HUES6 (cell line): Measurements from ENCODE around the gene ARHGAP22.
"Not testable (repeated sequence)": the region's sequence is repeated elsewhere in the genome, so short reads cannot be mapped to it uniquely, and the experiment has no call there.

ENCODE experiments used
- H3K27ac ChIP-seq: 2 replicates; pipeline ENCODE4 v1.7.0; 2013; ENCODE audit warnings: low read depth, mild to moderate bottlenecking, low read length, inconsistent platforms
- H3K27me3 ChIP-seq: 2 replicates; pipeline ENCODE4 v1.6.1; 2013; ENCODE audit warnings: low read length; ENCODE audit not compliant: control insufficient read depth, insufficient read depth
- H3K36me3 ChIP-seq: 2 replicates; pipeline ENCODE4 v1.6.1; 2013; ENCODE audit warnings: low read length; ENCODE audit not compliant: control insufficient read depth, insufficient read depth
- H3K4me1 ChIP-seq: 2 replicates; pipeline ENCODE4 v1.6.1; 2013; ENCODE audit warnings: low read length; ENCODE audit not compliant: control insufficient read depth, insufficient read depth
- H3K4me3 ChIP-seq: 2 replicates; pipeline ENCODE4 v1.5.1; 2013; ENCODE audit warnings: low read depth, low read length
- H3K9ac ChIP-seq: one replicate; pipeline ENCODE4 v1.6.1; 2013; ENCODE audit warnings: mild to moderate bottlenecking, low read length
- H3K9me3 ChIP-seq: 2 replicates; pipeline ENCODE4 v1.6.1; 2013; ENCODE audit warnings: low read depth, low read length; ENCODE audit not compliant: control insufficient read depth, insufficient read depth

The ARHGAP22 gene

DNA sequence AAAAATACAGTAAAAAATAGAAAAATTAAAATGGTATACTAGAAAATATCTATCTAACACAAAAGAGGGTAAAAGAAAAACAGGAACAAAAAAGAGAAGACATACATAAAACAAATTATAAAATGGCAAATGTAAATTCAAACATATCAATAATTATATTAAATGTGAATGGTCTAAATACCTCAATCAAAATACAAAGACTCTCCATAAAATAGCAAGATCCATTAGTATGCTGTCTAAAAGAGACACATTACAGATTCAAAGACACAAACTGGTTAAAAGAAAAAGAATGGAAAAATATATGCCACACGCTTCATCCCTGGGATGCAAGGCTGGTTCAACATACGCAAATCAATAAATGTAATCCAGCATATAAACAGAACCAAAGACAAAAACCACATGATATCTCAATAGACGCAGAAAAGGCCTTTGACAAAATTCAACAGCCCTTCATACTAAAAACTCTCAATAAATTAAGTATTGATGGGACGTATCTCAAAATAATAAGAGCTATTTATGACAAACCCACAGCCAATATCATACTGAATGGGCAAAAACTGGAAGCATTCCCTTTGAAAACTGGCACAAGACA, 36.3 kb upstream of the ARHGAP22 start:
- H3K27me3 ChIP-seq, result not testable (repeated sequence)

DNA sequence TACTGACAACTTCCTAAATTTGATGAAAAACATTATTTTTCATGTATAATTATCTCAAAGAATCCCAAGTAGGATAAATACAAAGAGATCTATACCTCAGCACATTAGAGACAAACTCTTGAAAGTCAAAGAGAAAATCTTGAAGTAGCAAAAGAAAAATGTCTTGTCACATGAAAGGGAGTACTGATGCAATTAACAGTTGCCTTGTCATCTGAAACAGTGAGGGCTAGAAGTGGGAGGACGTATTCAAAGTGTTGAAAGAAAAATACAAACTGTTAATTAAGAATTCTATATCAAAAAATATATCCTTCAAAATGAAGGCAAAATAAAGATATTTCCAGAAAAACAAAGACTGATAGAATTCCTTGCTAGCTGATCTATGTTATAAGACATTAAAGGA, 35.5 kb upstream of the ARHGAP22 start:
- no peak overlapping the region for H3K9ac ChIP-seq
- H3K27me3 ChIP-seq, result no peaks in the 10 kb centered on the region; the same call in 1 of the 2 replicates

More for the DNA sequence above, 36.3 kb upstream of the ARHGAP22 start:
- not testable (repeated sequence) for H3K36me3 ChIP-seq, H3K27ac ChIP-seq, H3K9ac ChIP-seq, H3K9me3 ChIP-seq, H3K4me3 ChIP-seq, H3K4me1 ChIP-seq

DNA sequence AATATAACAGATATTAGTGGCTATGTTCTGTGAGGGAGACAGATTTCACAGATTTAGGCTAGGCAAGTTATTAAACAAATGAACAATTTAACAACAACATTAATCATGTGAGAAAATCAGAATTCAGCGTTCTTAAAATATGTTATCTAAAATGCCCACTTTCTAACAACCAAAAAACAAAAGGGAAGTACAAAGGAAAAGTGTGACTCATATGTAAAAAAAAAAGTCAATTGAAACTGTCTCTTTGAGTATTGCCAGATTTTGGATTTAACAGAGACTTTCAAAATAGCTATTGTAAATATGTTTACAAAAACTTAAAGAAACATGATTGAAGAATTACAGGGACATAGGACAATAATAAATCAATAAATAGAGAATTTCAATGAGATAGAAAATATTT, 34.8 kb upstream of the ARHGAP22 start:
- Histone ChIP-seq H3K4me1 (no peaks in the 10 kb centered on the region), H3K4me3 (no peak overlapping the region), H3K27me3 (no peaks in the 10 kb centered on the region; the same call in 1 of the 2 replicates), H3K27ac (no peak overlapping the region), H3K9me3 (peaks cover 3% of the 10 kb centered on the region; the same call in 1 of the 2 replicates), H3K36me3 (no peaks in the 10 kb centered on the region), H3K9ac (no peak overlapping the region)

More for the DNA sequence above, 35.5 kb upstream of the ARHGAP22 start:
- Histone ChIP-seq H3K9me3 (peaks cover 3% of the 10 kb centered on the region; the same call in 1 of the 2 replicates), H3K36me3 (no peaks in the 10 kb centered on the region), H3K4me1 (no peaks in the 10 kb centered on the region), H3K4me3 (no peak overlapping the region), H3K27ac (no peak overlapping the region)

DNA sequence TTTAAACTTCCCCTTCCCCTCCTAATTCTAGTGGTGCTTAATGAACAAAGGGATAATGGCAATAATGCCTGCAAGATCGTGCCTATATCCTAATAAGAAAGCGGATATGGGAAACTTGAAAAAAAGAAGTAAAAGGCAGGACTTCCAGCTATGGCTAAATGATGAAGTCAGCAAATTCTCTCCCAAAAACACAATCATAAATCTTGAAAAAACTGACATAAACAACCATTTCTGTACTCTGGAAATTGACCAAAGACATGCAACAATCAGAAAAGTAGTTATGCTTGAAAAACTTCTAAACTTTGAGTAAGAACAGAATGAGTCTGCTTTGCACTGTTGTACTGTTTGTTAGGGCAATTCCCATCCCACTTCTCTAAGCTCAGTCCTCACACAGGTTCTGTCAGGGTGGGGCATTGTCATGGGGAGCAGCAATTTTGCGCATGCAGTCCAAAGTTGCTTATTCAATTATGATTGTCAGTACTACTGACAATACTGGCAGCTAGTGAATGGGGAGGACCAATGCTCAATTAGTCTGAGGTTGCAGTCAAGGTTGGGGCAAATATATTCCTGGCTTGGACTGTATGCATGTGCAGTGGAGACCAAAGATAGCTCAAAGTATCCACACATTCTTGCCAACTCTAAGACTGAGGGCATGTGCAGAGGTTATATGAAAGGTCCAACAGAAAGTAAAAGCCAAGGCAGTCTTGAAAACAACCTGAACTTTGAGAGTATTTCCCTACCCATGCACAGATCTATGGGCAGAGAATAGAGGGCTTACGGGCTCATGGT, 34.1 kb upstream of the ARHGAP22 start:
- Histone ChIP-seq H3K9ac (no peak overlapping the region), H3K4me3 (no peak overlapping the region), H3K36me3 (no peaks in the 10 kb centered on the region), H3K27ac (no peak overlapping the region), H3K27me3 (no peaks in the 10 kb centered on the region; the same call in 1 of the 2 replicates), H3K9me3 (peaks cover 3% of the 10 kb centered on the region; the same call in 1 of the 2 replicates), H3K4me1 (no peaks in the 10 kb centered on the region)

DNA sequence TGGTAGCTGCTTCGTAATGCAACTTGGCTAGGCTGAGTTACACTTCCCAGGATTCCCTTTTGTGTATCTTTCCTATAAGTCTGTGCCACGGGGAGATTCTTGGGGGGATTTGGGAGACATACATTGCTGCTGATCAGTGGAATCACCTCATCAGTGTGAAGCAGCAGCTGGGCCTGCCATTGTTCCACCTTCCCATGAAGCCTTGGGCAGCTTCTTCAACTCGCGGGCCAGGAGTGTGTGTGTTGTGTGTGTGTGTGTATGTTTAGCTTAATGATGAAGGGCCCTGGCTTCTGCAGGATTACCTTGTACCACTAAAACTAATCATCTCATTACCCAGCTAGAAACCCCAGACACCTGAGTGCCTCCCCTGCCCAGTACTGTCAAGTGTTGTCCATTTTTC, 33.3 kb upstream of the ARHGAP22 start:
- Histone ChIP-seq H3K4me3 (no peak overlapping the region), H3K27ac (no peak overlapping the region), H3K9ac (no peak overlapping the region), H3K4me1 (no peaks in the 10 kb centered on the region), H3K9me3 (peaks cover 3% of the 10 kb centered on the region; the same call in 1 of the 2 replicates), H3K27me3 (no peaks in the 10 kb centered on the region; the same call in 1 of the 2 replicates), H3K36me3 (no peaks in the 10 kb centered on the region)

DNA sequence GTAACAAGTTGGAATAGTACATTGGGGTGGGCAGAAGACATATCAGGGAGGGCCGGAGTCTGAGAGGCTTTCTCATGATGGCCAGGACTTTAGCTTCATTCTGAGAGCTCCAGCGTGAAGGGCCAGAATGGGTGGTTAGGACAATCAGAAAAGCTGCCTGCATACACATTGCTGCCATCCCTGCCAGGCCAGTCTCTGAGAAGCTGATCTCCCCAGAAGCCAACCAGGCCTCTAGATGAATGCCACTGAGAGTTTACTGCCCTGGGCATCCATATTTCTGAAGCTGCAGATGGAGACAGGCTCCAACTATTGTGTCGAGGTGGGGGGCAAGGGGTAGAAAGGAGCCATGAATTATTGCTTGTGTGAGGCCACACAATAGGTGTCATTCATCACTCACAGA, 32.0 kb upstream of the ARHGAP22 start:
- Histone ChIP-seq H3K4me1 (no peaks in the 10 kb centered on the region), H3K27ac (no peak overlapping the region), H3K9me3 (peaks cover 3% of the 10 kb centered on the region; the same call in 1 of the 2 replicates), H3K4me3 (no peak overlapping the region), H3K27me3 (no peaks in the 10 kb centered on the region; the same call in 1 of the 2 replicates), H3K9ac (no peak overlapping the region), H3K36me3 (no peaks in the 10 kb centered on the region)

DNA sequence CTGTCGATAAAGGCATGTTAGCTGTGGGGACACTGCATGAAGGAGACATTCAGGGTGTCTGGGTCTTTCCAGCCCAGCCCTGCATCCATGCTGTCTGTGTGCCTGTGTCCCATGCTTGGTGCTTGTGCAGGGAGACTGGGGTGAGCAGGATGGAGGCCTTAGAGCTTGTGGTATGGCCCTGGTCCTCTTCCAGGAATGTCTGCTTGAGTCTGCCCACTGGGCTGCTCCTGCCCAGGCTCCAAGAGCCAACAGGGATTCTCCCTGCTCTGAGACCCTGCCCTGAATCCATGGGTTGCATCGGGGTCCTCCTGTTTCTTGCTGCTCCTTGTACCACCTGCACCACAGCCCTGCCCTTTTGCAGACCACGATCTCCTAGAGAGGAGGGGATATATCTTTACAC, 31.4 kb upstream of the ARHGAP22 start:
- H3K4me3 ChIP-seq, result no peak overlapping the region
- no peaks in the 10 kb centered on the region; the same call in 1 of the 2 replicates for H3K27me3 ChIP-seq
- no peaks in the 10 kb centered on the region for H3K4me1 ChIP-seq
- H3K27ac ChIP-seq, result no peak overlapping the region
- H3K36me3 ChIP-seq, result no peaks in the 10 kb centered on the region
- peaks cover 3% of the 10 kb centered on the region; the same call in 1 of the 2 replicates for H3K9me3 ChIP-seq
- no peak overlapping the region for H3K9ac ChIP-seq

DNA sequence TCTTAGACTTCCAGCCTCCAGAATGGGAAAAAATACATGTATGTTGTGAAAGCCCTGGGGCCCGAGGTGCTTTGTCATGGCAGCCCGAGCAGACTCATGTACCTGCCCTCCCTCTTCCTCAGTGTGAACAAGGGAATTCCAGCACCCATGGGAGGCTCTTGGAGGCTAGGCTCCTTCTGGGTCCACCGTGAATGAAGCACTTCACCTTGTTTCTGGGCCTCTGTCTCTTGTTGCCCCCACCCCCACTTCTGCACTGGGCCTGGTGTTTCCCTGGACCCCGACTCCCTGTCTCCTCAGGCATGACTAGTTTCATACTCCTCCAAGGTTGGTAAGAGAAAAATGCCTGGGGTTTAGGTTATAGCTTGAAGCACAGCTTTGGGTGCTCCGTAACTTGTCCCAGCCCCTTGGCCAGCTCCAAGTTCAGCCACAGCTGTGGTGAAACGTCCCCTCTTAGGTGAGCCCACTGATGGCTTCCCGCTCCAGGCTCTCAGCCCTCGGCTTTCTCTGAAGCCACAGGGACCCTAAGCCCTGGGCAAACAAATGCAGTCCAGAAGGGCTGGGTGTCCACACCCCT, 30.2 kb upstream of the ARHGAP22 start:
- Histone ChIP-seq H3K27ac (no peak overlapping the region), H3K9me3 (no peaks in the 10 kb centered on the region), H3K9ac (no peak overlapping the region), H3K4me3 (no peak overlapping the region), H3K36me3 (no peaks in the 10 kb centered on the region), H3K27me3 (no peaks in the 10 kb centered on the region; the same call in 1 of the 2 replicates), H3K4me1 (no peaks in the 10 kb centered on the region)

DNA sequence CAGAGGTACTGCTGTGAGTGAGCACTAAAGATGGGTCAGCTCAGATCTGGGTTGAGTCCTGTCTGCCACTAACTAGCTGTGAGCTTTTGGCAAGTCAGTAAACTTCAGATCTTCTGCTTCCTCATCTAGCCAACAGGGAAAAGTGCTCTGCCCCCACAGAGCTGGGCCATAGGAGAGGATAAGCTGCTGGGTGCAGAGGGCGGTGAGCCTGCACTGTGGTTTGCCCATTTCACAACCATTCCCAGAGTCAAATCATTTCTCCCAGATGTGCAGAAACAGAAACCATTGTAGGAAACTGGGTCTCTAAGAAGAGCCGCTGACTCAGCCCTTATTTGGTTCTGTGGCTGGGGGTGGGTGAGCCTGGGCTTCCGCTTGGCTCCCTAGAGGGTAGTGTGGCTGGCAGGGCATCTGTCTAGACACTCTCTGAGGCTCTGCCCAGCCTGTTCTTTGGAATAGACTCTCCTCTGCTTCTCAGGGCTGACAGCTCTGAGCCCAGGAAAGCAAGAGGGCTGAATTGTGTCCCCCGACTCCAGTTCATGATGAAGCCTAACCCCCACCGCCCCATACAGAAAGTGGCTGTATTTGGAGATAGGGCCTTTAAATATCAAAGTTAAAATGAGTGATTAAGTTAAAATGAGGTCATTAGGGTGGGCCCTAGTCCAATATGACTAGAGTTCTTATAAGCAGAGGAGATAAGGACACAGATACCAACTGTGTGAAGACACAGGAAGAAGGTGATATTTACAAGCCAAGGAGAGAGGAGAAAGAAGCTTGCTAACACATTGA, 29.5 kb upstream of the ARHGAP22 start:
- H3K9ac ChIP-seq, result no peak overlapping the region
- no peak overlapping the region for H3K27ac ChIP-seq
- H3K27me3 ChIP-seq, result no peaks in the 10 kb centered on the region; the same call in 1 of the 2 replicates
- H3K9me3 ChIP-seq, result no peaks in the 10 kb centered on the region
- H3K4me1 ChIP-seq, result no peaks in the 10 kb centered on the region
- H3K4me3 ChIP-seq, result no peak overlapping the region
- no peaks in the 10 kb centered on the region for H3K36me3 ChIP-seq

DNA sequence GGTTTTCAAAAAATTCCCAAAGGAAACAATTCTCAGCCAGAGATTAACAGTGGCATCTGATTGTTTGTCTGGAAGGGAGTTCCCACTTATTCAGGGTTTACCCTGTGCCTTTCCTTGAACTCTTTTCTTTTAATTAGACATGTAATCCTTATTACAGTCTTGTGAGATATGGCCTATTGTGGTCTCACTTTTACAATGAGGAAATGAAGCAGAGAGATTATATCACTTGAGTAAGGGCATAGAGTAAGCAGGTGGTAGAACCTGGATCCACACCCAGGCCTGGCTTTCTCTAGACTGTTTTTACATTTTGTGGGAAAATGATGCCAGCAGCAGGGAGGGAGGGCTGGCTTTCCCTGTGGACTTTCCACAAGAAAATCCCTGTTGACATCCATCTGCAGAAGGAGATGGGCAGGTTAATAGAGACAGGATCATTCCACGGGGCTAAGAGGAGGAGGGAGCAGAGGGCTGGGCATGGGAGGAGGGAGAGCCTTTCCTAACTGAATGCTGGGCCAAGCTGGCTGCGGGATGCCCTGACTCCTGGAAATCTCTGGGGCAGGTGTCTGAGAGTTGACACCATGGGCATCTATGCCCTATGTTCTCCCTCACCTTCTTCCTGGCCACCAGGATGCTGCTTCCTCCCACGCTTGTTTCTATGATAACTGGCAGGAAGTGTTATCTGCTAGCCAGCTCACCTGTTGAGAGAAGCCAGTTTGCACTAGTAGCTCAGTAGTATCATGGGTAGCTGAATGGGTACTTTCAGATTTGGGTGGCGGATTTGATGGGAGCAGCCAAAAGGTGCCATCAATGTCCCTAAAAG, 28.7 kb upstream of the ARHGAP22 start:
- no peak overlapping the region for H3K9ac ChIP-seq
- no peak overlapping the region for H3K4me3 ChIP-seq
- H3K4me1 ChIP-seq, result no peaks in the 10 kb centered on the region
- no peaks in the 10 kb centered on the region for H3K9me3 ChIP-seq
- no peak overlapping the region for H3K27ac ChIP-seq
- H3K36me3 ChIP-seq, result no peaks in the 10 kb centered on the region
- no peaks in the 10 kb centered on the region; the same call in 1 of the 2 replicates for H3K27me3 ChIP-seq
